HG02571 (cell line): Measurements from ENCODE around the gene HS3ST5.
"Not testable (repeated sequence)": the region's sequence is repeated elsewhere in the genome, so short reads cannot be mapped to it uniquely, and the experiment has no call there.

ENCODE experiments used
- ATAC-seq: cut with Tn5 transposase; IDR thresholded peaks from one replicate; pipeline ENCODE4 v1.9.1; 2021; ENCODE audit warnings: mild to moderate bottlenecking, moderate library complexity; ENCODE audit not compliant: unreplicated experiment

Gene HS3ST5

DNA sequence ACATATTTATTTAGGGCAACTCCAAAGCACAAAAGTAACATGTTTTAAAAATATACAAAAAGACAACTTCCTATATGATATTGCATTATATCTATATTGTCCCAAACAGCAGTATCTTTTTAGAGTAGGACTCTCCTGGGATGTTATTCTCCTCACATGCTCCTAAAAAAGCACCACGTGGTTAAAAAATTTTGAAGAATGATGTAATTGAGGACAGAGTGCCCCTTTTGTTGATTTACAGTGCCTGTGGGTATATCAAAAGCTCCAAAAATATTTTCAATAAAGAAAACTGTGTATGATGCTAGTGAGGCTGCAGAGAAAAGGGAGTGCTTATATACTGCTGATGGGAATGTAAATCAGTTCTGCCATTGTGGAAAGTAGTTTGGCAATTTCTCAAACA lies 241.6 kb downstream of the HS3ST5 start:
- no peak for ATAC-seq

DNA sequence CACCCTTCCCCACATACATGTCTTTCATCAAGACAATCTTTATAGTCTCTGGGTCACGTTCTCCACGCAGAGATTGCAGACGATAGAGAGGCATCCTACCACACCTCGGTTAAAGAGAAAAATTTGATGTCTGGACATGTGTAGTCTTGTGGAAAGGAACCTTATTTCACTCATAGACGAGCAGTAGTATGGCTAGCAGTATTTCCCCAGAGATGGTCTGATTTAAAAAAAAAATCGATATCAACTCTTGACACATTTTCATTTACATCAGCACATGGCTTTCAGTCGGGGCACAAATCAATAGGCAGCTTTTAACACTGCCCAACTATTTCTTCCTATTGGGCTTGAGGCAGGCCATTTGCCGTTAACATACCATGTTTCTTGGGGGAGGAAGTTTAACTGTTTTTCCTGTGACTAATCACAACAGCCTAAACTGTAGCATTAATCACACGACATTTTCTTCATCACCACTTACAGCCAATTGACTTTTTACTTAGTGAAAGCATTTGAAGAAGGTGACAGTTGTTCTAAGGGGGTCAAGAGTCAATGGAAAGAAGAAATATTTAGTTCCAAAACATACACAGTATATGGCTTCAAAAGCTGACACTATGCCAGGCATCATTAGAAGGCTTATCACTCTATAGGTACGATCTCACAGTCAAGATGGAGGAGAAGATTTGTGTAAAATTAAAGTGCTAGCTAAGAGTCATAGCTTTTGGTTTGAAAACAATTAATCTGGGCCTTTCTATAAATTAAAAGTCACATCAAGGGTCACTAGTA lies 242.4 kb downstream of the HS3ST5 start:
- ATAC-seq, result no peak

DNA sequence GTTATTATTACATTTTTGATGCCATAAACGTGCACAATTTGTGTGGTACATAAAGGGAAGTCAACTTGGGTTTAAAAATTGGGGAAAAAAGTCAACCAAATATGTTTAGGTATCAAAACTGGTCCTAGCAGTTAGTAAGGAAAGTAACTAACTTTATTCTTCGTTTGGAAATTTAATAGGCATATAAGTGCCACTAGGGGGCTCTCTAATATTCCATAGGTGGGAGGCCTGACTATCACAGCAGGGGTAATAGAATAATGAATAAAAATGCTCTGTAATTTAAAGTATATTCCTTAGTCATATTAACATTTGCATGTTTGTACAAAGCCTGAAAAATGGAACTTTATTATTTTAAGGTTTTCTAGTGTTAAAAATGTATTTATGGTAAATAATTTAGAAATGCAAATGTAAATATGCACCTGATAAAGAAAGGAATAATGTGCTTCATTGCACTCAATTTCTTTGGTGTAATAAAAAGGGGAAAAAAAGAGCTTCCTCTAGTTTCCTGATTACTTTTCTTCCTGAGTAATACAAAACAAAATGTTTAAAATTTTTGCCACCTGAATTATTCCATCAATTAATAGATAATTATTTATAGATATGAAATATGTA lies 246.2 kb downstream of the HS3ST5 start:
- ATAC-seq, result no peak

DNA sequence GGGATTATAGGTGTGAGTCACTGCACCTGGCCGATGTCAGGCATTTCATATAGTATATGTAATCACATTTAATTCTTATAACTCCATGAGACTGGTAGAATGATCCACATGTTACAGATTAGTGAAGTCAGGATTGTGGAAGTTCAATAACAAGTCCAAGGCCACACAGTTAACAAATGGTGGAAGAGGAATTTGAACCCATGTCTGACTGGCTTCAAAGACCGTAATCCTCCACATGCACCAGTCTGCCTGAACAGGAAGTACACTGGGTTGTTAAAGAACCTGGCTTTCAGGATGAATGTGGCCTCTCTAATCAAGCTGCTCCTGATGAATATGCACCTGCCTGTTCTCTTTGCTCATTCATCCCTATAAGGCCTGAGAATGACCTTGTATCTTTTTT lies 249.9 kb downstream of the HS3ST5 start:
- no peak for ATAC-seq

DNA sequence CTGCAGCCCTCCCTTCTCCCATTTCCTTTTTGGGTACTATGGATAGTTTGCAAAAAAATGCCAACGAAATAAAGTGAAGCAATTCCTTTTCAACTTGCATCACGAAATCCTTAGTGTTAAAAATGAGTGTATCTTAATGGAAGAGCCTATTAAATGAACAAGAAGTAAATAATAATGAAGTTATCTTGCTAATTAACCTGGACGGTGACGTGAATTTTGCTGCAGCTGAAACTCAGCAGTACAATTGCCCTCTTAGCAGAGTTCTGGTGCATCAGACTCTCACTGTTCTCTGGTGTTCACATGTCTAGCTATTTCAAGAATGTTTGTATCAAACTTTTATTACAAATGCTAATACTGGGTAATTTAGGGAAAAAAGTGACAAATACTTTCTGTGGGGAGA lies 252.2 kb downstream of the HS3ST5 start:
- ATAC-seq, result no peak

DNA sequence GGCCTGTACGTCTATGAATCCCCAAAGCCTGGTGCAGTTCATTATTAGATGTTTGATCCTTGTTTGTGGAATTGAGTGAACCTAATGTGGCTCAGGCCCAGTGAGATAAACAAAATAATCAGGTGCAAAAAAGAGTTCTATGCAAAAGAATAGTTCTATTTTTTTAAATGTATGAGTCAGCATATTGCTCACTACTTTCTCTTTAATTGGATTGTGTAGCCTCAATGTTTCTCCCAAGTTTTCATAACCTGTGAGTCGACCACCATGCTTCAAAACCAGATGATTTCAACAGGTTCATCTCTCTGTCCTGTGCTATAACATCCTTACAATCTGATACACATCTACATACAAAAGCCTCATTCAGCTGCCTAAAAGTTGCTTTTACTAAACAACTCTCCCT lies 255.3 kb downstream of the HS3ST5 start:
- no peak for ATAC-seq

DNA sequence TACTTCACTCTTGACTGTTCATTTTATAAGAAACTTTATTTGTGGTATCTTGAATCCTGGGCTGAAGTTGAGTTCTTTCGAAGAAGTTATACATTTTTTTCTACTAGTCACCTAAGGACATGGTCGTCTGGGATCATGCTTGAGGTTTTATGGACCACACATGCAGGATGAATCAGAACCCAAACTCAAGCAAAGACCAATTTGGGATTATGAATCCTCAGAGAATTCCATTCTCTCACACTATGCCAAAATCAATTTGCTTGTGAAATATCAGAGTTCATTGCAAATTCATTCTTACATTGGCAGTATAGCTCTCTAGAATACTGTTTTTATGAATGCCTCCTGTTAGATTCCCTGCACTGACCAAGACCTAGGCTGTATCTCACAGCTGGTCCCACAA lies 257.6 kb downstream of the HS3ST5 start:
- no peak for ATAC-seq

DNA sequence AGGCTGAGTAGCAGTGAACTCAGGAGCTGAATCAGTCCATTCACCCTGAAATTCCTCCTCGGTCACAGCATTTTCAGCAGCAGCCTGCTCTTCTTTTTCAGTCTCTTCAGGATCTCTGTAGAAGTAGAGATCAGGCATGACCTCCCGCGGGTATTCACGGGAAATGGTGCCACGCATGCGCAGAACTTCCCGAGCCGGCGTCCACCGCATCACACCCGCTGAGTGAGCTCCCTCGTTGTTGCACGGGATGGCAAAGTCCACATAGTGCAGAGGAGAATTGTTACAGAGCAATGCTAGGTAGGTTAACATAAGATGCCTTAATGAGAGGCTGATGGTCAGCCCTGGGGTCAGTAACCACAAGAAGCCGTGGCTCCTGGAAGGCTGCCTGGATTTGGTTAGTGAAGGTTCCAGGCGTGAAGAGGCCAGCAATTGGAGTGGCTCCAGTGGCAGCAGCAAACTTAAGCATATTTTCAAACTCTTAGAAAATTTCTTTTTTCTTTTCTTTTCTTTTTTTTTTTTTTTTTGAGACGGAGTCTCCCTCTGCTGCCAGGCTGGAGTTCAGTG lies 258.4 kb downstream of the HS3ST5 start:
- no peak for ATAC-seq

DNA sequence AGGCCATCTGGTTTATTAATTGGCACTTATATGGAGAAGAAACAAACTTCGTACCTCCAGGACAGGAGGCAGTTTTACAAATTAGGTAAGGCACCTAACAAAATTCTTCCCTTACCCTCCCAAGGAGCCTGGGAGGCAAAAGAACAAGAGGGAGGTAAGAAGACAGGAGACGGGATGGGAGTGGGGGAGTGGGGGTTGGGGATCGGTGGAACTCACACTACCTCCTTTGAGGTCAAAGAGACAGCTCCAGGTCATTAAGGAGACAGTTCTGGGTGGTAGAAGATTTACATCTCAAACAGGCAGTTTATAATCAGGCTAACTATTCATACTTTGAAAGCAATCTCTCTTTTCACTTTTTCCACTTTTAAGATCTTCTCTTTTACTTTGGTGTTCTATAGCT lies 259.6 kb downstream of the HS3ST5 start:
- ATAC-seq, result no peak

DNA sequence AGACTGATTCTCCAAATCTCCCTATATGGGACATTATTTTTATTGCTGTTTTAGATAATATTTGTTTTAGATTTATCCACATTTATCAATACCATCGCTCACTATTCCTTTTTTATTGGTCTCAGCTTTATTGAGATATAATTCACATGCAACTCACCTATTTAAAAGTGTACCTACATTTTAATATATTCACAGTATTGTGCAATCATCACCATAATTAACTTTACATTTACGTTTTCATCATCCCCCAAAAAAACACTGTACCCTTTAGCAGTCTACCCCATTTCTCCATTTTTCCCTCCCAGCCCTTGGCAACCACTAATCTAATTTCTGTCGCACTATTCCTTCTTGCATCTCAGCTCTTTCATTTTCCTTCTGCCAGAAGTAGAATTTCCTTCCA lies 261.1 kb downstream of the HS3ST5 start:
- ATAC-seq, result no peak

DNA sequence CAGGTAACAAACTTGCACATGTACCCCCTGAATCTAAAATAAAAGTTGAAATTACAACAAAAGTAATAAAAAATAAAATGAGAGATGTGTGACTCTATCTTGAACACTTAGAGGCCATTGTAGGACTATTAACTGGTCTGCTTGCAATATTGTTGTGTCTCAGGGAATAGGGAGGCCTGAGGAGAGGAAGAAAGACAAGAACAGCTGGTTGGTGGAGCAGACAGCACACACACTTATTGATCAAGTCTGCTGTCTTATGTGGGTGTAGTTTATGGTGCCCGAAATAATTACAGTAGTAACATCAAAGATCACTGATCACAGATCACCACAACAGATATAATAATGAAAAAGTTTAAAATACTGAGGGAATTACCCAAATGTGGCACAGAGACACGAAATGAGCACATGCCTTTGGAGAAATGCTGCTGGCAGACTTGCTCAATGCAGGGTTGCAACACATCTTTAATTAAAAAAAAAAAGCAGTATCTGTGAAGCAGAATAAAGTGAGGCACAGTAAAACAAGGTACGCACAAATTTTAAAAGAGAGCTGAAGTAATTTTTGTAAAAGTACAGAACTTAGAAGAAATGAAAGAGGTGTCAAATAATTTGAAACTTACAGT lies 261.8 kb downstream of the HS3ST5 start:
- no peak for ATAC-seq

DNA sequence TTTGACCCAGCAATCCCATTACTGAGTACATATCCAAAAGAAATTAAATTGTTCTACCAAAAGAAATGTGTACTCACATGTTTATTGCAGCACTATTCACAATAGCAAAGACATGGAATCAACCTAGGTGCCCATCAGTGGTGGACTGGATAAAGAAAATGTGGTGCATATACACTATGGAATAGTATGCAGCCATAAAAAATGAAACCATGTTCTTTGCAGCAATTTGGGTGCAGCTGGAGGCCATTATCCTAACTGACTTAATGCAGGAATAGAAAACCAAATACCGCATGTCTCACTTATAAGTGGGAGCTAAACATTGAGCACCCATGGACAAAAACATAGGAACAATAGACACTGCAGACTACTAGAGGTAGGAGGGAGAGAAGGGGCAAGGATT lies 262.4 kb downstream of the HS3ST5 start:
- not testable (repeated sequence) for ATAC-seq

DNA sequence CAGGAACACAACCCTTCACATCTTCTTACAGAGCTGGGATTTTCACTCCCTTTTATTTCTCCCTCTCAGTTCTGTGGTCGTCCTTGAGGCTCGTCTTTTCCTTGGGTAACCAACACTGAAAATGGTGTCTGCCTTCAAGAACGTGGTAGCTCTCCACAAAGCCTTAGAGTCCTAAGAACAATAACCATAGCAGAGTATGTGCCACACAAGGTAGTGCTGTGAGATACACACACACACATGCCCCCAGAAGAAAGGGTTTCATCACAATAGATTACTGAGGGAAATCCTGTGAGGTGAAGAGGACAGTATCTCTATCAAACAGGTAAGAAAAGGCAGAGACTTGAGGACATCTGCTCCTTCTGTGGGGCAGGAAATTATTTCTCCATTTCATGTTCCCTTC lies 267.0 kb downstream of the HS3ST5 start:
- no peak for ATAC-seq

DNA sequence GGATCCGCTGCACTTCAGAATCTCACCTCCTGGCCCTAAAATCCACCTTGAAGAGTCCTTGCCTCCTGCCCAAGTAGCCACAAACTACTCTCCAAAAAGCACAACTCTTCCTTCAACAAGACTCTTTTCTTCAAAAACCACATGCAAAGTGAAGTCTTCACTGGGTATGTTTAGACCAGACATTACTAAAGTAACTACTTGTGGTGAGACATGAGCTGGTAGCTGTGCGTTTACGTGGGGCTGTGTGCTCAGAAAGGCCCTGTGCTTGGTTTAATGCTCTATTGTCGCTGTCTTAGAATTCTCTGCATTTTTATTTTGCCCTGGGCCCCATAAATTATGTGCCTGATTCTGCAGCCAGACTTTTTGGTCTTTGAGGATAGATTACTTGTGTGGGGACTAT lies 267.5 kb downstream of the HS3ST5 start:
- ATAC-seq, result no peak

DNA sequence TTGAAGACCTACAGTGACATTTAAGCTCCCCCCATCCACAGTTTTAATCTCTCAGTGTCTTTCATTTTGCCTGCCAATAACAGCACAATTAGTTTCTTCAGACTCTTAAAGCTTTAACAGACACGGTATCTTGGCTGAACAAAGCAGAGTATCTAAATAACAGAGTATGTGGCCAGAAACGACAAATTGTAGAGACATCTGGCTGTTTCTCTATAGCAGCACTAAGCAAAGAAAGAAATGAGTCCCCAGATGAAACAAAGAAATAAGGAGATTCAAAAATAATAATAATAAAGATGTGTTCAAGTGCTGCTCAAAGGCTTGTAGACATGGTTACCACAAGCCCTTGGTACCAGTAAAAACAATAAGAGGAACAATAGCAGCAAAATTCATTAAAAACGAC lies 274.1 kb downstream of the HS3ST5 start:
- no peak for ATAC-seq

DNA sequence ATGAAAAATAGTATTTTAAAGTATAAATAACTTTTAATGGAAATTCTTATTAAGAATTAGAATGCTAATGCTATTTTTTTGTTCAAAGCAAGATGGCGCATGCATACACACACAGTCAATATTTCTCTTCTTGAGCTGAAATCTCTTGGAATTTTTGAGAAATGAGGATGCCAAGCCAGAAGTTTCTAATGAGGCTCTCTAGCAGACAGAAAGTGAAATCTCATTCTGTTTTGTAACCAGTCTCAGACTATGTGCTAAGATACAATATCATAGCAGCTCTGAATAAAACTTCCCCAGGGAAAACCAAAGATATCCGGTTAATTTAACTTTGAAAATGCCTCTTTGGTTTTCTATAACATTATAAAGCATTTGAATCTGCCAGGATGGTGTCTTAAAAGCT lies 274.7 kb downstream of the HS3ST5 start:
- no peak for ATAC-seq

DNA sequence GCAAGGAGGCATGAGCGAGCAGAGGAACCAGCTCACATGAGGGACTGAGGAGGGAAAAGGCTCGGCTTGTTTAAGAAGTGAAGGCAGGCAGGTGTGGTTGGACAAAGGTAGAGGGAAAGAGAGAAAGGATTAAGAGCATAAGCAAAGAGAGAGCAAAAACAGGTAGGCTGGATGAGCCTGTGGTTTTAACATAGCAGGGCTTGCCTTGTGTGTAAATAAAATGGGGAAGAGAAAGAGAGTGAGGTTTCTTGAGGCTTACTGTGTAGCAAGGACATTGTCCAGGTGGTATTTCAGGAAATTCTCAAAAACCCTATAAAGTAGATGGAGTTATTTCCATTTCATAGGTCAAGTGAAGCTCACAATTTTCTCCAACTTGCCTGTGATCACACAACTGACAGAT lies 278.0 kb downstream of the HS3ST5 start:
- ATAC-seq, result no peak

DNA sequence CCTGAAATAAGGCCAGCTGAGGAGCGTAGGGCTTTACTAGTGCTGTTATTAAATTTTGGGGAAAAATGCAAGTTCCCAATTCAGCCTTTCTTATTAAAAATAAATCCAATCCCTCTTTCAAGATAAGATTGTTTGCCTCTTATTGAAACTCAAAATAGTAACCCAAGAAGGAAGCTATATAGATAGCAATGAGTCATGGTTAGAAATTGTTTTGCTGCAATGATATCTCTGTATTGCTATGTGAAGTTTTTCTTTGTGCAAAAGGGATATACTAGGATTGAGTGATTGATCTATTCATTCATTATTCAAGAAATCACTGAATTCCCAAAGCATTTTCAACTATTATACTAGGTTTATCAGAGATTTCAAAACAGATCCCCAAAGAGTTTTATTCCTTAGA lies 278.9 kb downstream of the HS3ST5 start:
- ATAC-seq, result no peak

DNA sequence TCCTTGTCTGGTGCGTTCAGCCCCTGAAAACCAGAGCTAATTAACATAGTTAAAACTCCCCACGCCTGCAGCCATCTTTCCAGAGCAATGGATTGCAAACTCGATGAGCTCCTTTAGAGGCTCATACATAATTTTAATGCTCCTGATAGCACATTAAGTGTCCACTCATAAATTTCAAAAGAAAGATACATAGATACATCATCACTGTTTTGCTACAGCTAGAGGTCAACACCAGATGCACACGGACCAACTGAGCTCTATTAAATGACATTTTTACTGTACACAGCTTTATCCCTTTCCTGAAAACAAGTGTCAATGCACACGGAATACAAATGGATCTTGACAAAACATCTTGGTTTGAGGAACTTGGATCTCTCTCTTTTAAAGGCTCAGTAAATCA lies 280.6 kb downstream of the HS3ST5 start:
- no peak for ATAC-seq

DNA sequence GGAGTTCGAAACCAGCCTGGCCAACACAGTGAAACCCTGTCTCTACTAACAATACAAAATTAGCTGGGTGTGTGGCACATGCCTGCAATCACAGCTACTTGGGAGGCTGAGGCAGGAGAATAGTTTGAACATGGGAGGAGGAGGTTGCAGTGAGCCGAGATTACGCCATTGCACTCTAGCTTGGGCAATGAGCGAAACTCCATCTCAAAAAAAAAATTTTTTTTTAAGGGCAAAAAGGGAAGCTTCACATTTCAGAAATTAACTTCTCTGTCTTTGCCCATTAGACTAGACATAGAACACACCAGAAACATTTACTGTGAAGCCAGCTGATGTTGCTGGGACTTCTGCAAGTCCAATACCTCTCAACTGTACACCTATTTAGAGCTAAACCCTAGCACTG lies 281.1 kb downstream of the HS3ST5 start:
- ATAC-seq, result no peak

DNA sequence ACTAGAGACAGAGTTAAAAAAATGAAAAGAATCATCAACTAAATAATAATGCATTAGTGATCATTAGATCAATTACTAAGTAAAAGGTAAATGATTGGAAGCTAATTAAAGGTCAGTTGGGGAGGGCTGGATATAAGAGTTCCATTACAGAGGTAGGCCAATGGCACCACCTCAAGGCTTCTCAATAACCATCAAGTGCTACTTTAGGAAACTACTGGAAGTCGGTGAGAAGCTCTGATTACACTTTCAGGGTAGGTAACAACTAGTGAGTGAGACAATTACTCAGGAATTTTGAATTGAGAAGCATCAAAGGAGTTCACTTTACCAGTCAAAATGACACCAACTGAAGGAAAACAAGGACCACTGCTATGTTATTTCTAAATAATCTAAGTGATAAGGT lies 281.7 kb downstream of the HS3ST5 start:
- no peak for ATAC-seq

DNA sequence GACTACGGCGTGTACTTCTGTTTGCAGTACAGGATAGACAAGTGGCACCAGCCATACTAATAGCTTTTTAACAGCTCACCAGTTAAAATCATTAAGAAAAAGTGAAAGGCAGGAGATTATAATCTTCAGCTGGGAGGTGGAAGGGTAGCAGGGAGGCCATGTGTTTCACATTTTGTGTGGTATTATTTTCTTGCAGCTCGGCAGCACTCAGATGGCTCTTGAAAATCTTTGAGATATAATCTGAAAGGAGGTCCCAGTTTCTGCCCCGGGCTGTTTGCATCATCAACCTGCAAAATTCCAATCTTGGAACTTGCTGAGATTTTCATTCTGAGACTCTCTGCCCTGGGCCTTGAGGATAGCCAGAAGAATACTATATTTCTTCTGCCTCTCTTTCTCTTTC lies 284.4 kb downstream of the HS3ST5 start:
- ATAC-seq, result no peak
